SKM-1 (cell line): ENCODE results near the gene TPSAB1.
"Not testable (repeated sequence)": the region's sequence is repeated elsewhere in the genome, so short reads cannot be mapped to it uniquely, and the experiment has no call there.

ENCODE experiments used
- DNase-seq: peaks from one replicate; lab custom pipeline; 2025; ENCODE audit not compliant: unreplicated experiment; lab: John Stamatoyannopoulos, UW

TPSAB1 gene

GRCh38 chr16:1245452-1246020, 5.0 kb downstream of the TPSAB1 start:
- no peak for DNase-seq

GRCh38 chr16:1247903-1248537, 7.5 kb downstream of the TPSAB1 start:
- DNase-seq, result not testable (repeated sequence)

GRCh38 chr16:1249031-1249755, 8.7 kb downstream of the TPSAB1 start:
- not testable (repeated sequence) for DNase-seq

- not testable (repeated sequence) for DNase-seq
Observed at GRCh38 chr16:1253701-1254364, 13.3 kb downstream of the TPSAB1 start.

GRCh38 chr16:1254821-1255220, 14.3 kb downstream of the TPSAB1 start:
- DNase-seq, result not testable (repeated sequence)

GRCh38 chr16:1255276-1256122, 15.0 kb downstream of the TPSAB1 start, which contains the start of gene TPSD1:
Gene TPSD1 (plus strand): TSS chr16:1256069. CDS start chr16:1256281, 212 bp downstream.
- not testable (repeated sequence) for DNase-seq

- not testable (repeated sequence) for DNase-seq
Observed at GRCh38 chr16:1256296-1256873, 15.9 kb downstream of the TPSAB1 start.

- DNase-seq, result no peak
Observed at GRCh38 chr16:1256874-1257322, 16.4 kb downstream of the TPSAB1 start.

GRCh38 chr16:1257561-1258224, 17.2 kb downstream of the TPSAB1 start:
- no peak for DNase-seq

GRCh38 chr16:1258225-1258600, 17.7 kb downstream of the TPSAB1 start:
- DNase-seq, result no peak

- no peak for DNase-seq
Observed at GRCh38 chr16:1258906-1259759, 18.6 kb downstream of the TPSAB1 start.

- DNase-seq, result no peak
Observed at GRCh38 chr16:1259760-1260068, 19.2 kb downstream of the TPSAB1 start.

GRCh38 chr16:1260101-1260680, 19.7 kb downstream of the TPSAB1 start:
- DNase-seq, result no peak

- DNase-seq, result no peak
Observed at GRCh38 chr16:1261131-1261892, 20.8 kb downstream of the TPSAB1 start.

- DNase-seq, result no peak
Observed at GRCh38 chr16:1262210-1262845, 21.8 kb downstream of the TPSAB1 start.

- DNase-seq, result no peak
Observed at GRCh38 chr16:1262846-1263221, 22.3 kb downstream of the TPSAB1 start.

- DNase-seq, result no peak
Observed at GRCh38 chr16:1263591-1264344, 23.3 kb downstream of the TPSAB1 start.
